SHP77 treated with DMSO at 0.1 percent for 48 hours (cell line): Measurements from ENCODE around the gene ZNF516.

Source experiments
- DNase-seq: peaks from one replicate; lab custom pipeline; 2025; lab: John Stamatoyannopoulos, UW

ZNF516 gene

DNA sequence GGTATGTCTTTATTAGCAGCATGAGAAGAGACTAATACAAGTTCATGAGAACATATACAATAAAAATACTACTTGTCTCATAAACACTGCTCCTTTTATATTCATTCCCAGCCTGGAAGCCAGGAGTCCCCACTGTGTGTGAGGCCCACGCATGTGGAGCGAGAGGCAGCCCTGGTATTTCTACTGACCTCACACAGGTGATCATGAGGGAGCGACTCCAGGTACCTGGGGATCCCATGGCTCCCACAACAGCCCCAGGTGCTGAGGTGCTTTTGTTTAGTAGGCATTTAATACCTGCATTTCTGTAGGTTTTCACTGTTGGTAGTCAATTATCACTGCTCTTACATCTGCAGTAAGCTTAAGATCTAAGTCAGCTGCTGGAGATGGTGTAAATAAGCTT lies 75.2 kb downstream of the ZNF516 start:
- no peak for DNase-seq

DNA sequence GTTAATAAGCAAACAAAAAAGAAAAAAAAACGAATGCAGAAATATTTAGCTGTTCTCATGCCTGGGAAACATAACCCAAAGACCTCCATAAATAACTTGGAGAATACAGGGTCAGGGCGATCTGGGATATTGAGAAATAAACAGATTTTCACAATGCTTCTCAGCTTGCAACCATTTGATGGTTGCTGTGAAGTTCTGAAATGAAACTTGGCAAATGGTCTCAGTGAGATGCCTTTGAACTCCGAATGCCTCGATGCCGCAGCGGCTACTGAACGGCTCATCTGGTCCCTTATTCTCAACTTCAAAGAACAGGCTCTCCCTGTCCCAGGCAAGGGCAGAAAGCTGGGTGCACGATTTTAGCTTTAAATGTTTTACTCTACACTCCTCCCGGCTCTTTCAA lies 78.1 kb downstream of the ZNF516 start:
- no peak for DNase-seq

DNA sequence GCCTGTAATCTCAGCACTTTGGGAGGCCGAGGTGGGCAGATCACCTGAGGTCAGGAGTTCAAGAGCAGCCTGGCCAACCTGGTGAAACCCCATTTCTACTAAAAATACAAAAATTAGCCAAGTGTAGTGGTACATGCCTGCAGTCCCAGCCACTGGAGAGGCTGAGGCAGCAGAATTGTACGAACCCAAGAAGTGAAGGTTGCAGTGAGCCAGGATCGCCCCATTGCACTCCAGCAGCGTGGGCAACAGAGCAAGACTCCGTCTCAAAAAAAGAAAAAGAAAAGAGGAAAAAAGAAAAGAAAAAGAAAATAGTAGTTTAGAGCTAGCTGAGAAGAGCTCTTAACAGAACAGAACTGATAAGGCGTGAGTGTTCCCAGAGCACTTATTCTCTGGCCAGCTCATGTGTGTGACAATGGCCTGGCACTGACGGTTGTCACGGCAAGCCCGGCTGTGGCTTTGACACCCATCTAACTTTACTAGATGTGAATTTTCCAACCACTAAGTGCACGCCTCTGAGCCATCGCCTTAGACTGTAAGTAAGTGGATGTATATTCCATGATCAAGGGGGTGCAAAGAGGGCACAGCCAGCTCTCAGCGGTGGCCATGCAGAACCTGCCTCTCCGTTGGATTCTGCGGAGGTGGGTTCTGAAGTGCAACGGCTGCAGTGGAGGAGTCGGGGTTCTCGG lies 80.0 kb downstream of the ZNF516 start:
- no peak for DNase-seq

DNA sequence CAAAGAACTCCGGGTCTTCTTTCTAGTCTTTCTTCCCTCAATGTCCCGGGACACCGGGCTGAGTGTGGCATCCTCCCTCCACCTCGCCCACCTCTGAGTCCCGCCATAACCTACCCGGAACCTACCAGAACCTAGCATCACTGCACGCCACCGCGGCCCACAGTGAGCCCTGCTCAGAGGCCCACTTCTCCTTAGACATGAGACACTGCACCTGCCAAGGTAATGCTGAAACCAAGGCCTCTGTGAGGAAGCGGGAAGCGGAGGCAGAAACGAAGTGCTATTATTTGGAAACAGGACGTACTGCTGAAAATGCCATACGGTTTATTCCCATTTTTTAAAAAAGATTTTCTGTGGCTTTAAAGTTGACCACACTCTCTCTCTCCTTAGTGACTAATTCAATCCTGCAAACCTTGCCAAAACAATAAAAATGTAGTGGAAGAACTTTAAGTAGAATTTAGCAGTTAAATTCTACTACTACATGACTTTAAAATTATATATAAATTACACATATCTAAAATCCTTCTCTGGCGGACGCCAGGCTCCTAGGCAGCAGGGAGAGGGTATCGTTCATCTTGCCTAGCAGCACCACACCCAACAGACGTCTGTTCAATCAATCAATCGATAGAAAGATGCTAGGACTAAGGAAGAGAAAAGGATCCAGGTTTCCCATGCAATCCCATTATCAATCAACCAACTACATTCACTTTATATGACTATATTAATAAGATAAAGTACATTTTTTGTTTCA lies 82.0 kb downstream of the ZNF516 start:
- DNase-seq: no peak

DNA sequence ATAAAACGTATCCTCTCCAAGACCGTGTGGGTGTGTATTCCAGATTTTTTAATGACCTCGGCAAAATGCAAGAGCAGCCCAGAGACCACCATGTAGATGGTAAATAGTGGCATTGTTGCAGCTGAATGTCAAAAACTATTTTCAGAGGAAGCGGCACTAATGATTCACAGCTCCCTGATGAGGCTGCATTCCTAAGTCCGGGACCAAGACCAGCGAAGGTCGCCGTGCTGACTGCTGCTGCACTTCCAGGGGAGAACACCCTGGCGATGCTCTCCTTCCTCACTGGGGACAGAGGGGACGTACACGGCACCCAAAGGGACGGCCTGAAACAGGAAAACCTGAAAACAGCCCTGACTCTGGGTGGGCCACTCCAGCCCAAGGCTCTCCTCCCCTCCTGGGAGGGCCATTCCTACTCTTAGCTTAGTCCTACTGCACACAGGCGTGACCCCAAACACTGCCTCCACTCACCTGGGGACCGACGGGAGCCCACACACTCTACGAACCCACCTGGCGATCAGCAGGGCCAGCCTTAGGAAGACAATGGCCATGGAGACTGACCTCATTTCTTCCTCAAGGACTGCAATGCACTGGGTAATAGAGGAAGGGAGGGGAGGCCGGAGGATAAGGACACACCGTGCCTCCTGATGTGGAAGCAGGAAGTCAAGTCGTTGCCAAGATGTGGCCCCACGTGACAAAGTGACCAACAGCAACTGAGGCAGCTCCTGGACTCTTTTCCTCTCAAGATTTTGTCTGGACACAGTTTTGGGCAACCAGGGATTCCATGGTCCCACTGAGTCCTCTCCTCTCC lies 82.8 kb downstream of the ZNF516 start:
- DNase-seq: no peak

DNA sequence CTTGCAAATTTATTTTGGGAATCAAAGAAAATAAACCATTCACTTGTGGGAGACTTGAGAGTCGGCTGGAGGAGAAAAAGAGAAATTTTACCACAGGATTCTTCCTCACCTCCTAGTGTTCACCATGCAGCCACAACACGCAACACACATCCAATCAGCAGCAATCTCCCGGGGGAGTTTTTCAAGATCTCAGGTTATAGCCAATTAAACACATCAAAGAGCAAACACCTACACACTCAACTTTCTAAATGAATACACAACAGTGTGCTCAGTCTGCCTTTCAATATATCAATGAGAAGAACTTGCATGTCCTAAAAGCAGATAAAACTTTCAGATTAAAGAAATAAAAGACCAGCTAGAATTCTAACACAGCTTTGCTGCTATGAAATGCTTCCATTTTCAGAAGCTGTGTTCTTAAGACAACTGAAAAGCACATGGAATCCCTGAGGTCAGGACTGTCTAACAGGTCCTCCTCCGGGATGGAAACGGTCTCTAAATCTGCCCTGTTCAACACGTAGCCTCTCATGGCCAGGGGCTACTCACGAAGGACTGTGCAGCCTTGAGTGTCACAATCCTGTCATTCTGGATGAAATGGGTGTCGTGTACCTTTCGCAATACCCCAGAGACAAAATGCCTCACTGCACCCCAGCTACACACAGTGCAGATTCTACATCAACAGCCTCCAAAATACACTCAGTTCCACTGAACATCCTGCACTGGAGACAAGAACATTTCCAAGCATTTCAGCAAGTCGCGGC lies 84.2 kb downstream of the ZNF516 start:
- DNase-seq: no peak

DNA sequence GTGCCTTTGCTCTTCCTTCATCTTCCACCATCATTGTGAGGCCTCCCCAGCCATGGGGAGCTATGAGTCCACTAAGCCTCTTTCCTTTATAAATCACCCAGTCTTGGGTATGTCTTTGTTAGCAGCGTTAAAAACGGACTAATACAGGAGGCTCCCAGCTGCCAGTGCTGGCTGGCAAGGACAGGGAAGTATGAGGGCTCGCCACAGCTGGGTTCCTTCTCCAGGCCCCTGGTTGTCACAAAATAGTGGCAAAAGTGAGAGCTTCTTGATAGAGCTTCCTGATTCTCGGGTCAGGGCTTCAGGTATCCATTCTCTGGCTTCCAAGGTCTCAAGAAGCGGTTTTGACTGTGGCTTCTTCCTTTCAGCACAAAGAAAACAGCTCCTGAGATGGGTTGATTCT lies 85.0 kb downstream of the ZNF516 start:
- no peak for DNase-seq

DNA sequence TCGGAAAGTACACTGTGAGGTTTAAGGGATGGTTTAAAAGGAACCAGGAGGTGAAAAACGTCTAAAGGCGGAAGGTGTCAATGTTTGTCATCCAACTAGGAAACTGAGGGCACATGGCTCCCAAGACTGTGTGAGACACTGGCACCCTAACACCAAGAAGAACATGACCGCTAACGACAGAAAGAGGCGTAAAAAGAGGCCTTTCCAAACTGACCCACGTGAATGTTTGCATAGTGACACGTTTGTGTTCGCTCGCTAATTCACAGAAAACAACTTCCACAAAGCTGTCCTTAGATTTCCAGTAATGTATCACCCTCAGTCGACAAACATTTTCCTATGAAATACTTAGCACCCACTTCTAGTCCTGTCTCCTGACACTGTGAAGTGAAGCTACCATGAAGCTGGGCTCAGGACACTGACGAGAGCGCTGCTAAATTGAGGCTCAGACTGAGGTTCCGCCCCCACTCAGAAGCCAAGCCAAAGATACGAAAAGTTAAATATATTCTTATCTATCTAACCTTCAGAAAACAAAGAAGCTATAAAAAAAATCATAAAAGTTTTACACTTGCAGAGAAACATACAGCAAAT lies 86.5 kb downstream of the ZNF516 start:
- DNase-seq: no peak

DNA sequence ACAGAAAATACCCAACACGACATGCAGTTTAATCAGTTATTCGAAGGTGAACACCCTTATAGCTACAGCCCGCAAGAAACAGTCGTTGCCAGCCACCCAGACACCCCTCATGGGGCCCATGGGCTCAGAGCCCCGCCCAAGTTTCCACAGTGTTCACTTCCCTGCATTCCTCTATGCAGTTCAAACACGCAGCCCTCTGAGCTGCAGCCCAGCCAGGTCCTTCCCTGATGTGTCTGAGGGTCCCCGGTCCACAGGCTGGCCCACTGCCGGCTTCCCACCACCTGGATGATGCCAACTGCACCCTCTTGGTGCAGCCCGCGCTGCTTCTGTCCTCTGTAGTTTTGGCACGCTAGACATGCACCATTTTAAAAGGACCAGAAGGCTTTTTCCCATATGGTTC lies 87.4 kb downstream of the ZNF516 start:
- DNase-seq: no peak

DNA sequence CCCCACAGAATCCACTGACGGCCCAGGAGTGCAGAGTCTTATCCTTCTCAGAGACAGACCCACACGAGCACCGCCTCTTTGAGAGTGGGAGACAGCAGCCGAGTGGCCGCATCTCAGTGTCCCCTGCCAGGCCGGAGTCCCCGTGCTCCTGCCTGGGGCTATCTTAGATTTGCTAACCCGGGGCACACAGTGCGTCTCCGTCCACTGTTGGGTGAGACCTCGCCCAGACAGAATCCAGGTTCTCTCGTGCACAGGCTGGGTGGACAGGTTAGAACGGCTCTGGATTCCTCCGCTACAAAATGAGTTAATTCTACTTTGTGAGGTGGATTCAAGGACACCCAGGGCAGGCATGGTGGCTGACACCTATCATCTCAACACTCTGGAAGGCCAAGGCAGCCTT lies 88.3 kb downstream of the ZNF516 start:
- DNase-seq: no peak

DNA sequence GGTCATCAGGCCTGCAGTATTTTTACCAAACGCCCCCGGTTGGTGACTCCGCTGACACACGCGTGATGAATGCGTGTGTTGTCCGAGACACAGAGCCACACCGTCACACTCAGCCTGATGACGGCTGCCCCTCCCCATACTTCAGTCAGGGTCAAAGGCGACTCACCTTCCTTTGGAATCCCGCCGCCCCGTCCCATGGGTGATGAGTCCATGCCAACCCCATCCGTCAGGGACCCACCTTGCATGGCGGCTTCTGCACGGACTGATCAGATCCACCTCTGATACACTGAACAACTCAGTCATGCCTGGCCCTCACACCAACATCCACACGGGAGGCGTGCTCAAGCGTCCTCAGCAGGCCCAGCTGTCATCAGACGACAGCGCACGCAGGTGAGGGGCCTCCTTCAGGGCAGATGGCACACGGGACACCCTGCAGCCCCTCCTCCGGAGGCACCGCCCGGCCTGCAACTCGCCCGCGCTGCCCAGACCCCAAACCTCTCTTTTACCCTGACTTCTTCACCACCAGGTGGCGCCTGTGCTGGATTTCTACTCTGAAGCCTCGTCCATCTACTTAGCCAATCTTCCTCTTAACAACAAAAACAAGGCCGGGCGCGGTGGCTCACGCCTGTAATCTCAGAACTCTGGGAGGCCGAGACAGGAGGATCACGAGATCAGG lies 89.2 kb downstream of the ZNF516 start:
- no peak for DNase-seq

DNA sequence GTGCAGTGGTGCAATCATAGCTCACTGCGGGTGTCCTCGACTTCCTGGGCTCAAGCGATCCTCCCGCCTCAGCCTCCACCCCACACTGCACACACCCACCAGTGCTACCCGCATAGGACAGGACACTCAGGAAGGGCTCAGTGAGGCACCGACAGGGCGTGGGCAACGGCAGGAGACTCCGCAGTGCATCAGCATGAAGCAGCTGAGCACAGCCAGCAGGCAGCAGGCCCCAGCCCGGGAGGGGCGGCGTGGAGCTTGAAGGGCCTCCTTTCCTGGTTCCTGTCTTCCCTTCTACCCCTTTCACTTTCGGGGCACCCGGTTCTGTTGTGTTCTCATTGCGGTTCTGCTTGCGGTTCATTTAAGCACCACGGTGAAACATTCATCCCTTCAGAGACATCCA lies 89.8 kb downstream of the ZNF516 start:
- no peak for DNase-seq

DNA sequence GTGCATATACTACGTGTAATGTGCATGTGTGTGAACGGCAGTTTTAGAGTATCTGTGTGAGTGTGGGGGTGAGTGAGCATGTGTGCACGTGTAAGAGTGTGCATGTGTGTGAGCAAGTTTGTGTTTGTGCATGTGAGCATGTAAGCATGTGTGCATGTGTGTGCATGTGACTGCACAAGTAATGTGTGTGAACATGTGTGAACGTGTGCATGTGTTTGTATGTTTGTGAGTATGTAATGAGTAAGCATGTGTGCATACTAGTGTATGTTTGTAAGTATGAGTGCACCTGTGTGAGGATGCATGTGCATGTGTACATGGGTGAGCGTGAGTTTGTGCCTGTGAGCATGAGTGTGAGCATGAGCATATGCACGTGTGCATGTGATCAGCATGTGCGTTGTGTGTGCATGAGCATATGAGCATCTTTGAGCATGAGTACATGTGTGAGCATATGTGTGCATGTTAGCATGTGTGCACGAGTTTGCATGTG lies 90.7 kb downstream of the ZNF516 start:
- no peak for DNase-seq

DNA sequence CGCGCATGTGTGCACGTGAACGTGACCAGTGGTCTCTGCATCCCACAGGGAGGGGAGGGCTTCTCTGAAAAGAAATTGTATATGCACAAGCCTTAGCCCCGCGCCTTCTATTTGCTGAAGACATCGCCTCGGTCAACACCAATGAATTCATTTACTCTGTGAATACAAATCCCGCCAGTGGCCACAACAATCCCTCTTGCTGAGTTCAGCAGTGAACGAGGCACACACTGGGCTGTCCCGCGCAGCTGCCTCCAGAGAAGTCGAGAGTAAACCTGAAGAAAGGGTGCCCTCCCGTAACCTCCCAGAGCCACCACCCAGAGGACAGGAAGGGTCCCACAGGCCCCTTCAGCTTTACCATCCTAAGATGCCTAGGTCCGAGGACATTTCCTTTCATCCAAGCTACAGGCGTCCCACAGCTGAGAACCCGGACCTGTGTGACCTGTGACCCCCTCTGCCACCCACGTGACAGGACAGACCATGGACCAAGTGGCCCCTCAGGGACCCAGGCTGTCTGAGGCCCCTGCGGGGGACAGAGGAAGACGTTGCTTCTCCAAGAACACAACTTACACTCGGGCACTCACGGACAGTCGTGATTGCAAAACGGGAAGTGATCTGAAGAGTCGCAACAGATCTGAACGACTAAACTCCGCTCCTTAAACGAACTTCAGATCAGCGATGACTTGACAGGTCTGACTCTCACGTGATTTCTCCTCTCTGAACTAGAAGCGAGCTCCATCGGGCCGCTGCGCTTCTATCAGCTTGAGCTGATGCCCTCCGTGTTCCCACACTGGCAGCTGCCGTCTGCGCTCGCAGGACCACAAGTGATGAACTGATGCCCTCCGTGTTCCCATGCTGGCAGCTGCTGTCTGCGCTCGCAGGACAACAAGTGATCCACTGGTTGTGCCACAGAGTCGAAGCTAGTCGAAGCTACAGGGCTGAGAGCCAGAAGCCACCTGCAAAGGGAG lies 92.7 kb downstream of the ZNF516 start:
- no peak for DNase-seq

DNA sequence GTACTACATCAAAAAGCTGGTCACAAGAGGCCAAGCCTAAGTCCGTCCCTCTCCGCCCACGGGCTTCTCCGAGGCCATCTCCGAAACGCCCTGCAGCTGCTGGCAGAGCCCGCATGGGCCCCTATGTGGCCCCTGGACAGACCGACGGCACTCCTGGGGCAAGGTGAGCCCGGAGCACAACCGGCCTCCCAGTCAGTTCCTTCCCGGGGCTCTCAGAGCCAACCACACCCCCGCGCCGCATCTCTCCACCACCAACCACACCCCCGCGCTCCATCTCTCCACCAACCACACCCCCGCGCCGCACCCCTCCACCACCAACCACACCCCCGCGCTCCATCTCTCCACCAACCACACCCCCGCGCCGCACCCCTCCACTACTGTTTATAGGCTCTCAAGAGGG lies 93.5 kb downstream of the ZNF516 start:
- no peak for DNase-seq

DNA sequence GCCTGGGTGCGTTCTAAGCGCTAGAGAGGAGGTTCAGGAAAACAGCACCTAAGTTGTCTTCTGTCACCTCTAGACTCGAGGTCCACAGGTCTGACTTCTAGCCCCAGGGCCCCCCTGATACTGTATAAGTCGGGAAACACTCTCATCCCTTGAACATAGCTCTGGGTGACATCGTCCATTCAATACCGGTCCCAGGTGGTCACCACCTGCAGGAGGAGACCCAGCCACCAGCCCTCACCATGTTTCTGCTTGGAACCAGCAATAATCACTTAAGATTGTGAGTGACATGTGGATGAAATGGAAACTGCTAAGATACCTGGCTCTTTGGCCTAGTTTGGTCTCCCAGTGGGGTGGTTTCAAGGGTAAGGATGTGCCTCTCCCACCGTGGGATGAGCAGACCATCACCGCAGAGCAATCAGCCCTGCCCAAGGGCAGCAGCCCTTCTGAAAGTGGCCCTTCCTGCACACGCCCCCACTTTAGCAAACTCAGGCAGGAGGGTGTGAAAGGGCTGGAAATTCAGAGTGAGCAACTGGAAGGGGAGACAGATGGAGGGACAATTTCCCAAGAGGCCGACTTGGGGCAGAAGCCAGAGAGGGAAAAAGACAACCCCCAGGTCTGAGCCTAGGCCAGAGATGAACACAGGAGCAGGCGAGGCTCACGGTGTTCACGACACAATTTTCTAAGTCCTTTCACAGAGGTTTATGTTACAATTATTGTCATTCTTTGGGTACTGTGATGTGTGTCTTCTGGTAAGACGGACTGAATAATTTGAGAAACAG lies 95.2 kb downstream of the ZNF516 start:
- no peak for DNase-seq

DNA sequence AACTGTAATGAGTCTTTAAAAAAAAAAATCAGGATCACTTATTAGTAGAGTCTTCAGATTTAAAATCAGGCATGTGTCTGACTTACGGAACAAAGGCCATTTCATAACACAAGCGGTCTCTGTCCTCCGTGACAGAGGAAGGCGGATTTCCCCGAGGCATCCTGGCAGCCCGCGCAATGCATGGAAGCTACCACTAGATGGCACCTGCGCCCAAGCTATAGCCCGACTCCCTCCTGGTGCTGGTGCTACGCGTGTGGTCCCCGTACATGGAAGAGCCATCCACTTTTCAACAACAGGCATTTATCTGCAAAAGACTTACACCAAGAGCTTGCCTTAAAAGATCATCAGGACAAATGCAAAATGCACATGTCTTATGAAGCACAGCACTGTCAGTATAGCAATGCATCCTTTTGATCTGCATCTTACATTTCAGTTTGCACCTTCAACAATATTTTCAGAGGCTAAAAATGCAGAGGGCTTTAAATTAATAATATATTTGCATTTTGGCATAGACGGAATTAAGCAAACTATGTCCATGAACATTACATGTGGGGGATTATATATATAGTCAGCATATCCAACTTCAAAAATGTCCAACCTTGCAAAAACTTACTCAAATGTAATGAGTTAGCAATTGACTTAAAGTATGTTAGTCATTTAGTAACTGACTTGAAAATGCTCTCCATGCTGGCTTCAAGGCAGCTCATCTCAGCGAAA lies 96.0 kb downstream of the ZNF516 start:
- peak; percentile 29 for DNase-seq

DNA sequence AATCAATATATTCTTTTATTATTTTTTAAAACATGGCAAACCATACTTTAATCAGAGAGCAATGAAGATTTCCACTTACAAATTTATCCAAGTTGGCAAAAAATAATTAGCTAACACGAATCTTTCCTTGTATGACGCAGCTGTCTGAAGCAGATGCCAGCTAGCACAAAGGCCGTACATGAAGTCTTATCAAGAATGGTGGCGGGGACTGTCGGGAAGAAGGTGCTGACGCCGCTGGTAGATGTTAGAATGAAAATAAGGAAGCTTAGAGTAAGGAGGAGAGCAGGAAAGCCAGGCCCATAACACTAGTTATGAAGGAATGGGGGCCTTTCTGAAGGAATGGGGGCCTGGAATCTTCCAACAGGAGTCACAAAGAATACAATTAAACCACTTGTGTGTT lies 96.7 kb downstream of the ZNF516 start:
- DNase-seq: no peak

DNA sequence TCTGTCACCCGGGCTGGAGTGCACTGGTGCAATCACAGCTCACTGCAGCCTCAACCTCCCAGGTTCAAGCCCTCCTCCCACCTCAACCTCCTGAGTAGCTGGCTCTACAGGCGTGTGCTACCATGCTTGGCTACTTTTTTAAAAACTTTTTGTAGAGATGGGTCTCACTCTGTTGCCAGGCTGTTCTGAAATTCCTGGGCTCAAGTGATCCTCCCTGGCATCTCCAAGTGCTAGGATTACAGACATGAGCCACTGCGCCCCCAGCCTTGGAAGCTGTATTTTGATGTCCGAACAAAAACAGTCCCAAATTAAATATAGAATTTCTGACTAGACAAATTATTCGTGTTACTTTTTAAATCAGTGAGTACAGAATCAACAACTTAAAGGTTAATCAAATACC lies 97.4 kb downstream of the ZNF516 start:
- DNase-seq: no peak
